ENCODE measurements around the gene CYB5R3.

The CYB5R3 gene

DNA sequence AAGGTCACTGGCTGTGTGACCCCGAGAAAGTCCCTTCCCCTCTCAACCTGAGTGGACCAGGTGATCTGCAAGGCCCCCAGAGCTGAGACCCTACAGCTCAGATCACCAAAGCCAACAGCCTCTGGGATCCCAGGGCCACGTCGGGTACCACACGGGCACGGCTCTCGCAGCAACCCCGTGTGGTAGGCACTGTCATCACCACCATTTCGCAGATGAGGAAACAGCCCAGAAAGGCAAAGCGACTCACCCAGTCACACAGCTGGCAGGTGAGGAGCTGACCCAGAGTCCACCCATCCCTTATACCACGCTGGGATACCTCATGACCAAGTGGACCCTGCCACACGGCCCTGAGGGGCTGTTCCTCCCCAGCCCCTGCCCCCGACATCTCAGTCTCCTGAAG lies 11.6 kb downstream of the CYB5R3 start:
- H3K4me3 ChIP-seq (ENCODE audit: low read depth, low read length) = no peak overlapping the region
- no peak for DNase-seq (ENCODE audit: low read depth, low spot score)
- TF ChIP-seq CTCF (IDR thresholded peaks at IDR 0.05; ENCODE audit: low read depth, low read length) = no peak
- in situ Hi-C loops (cut with HindIII; ENCODE audit: low sequenced_read_pairs) = no loop called here

DNA sequence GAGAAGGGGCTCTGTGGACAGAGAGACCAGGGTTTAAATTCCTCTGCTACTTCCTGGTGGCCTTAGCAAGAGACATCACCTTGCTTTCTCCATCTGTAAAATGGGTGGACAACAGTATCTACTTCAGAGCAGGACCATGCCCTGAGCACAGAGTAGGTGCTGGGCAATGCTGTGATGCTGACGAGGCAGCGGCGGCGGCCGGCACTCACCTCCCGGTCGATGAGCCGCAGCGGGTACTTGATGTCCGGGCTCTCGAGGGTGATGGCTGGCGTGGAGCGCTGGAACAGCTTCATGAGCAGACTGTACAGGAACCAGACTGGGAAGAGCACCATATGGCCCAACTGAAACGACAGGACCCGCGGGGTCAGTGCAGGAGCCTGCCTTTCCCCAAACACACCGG lies 12.7 kb downstream of the CYB5R3 start:
- TF ChIP-seq CTCF (IDR thresholded peaks at IDR 0.05; ENCODE audit: low read depth, low read length) = no peak
- no peak for DNase-seq (ENCODE audit: low read depth, low spot score)

GRCh38 chr22:42635531-42635930 lies 13.7 kb downstream of the CYB5R3 start:
- in situ Hi-C loops (cut with HindIII; ENCODE audit: low sequenced_read_pairs) = no loop called here
- peak; percentile 87 for DNase-seq (ENCODE audit: low read depth, low spot score)
- no peak for TF ChIP-seq CTCF (IDR thresholded peaks at IDR 0.05; ENCODE audit: low read depth, low read length)
- H3K4me3 ChIP-seq (ENCODE audit: low read depth, low read length) = no peak overlapping the region

More for the DNA sequence above, 12.7 kb downstream of the CYB5R3 start:
- in situ Hi-C loops (cut with HindIII; ENCODE audit: low sequenced_read_pairs) = no loop called here
- no peak overlapping the region for H3K4me3 ChIP-seq (ENCODE audit: low read depth, low read length)

DNA sequence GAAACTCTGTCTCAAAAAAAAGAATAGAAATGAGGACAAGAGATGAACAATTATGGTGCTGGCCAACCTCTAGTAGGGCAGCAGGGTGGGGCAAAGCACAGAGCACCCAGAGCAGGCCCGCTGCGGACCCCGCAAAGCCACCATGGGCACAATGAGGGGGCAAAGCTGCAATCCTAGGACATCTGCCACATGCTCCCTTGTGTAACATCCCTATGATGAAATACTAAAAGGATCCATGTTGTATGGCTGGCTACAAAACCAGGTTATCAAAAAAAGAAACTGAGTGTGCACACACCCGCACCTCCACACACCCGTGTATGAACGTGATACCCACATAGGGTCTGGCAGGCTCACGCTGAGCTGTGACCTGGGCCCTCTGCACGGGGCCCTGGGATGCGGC lies 16.2 kb downstream of the CYB5R3 start:
- no peak for TF ChIP-seq CTCF (IDR thresholded peaks at IDR 0.05; ENCODE audit: low read depth, low read length)
- in situ Hi-C loops (cut with HindIII; ENCODE audit: low sequenced_read_pairs) = no loop called here
- no peak overlapping the region for H3K4me3 ChIP-seq (ENCODE audit: low read depth, low read length)
- DNase-seq (ENCODE audit: low read depth, low spot score) = no peak

GRCh38 chr22:42632096-42632495 lies 17.1 kb downstream of the CYB5R3 start:
- in situ Hi-C loops (cut with HindIII; ENCODE audit: low sequenced_read_pairs) = no loop called here
- no peak overlapping the region for H3K4me3 ChIP-seq (ENCODE audit: low read depth, low read length)
- no peak for DNase-seq (ENCODE audit: low read depth, low spot score)
- TF ChIP-seq CTCF (IDR thresholded peaks at IDR 0.05; ENCODE audit: low read depth, low read length) = peak; percentile 49

- in situ Hi-C loops (cut with HindIII; ENCODE audit: low sequenced_read_pairs) = no loop called here
- DNase-seq (ENCODE audit: low read depth, low spot score) = peak; percentile 27
- TF ChIP-seq CTCF (IDR thresholded peaks at IDR 0.05; ENCODE audit: low read depth, low read length) = no peak
- no peak overlapping the region for H3K4me3 ChIP-seq (ENCODE audit: low read depth, low read length)
Measured at GRCh38 chr22:42630901-42631602, 18.1 kb downstream of the CYB5R3 start.
